Measurements from ENCODE around the gene SERTAD1.

Gene SERTAD1

GRCh38 chr19:40397568-40397906 lies 28.3 kb downstream of the SERTAD1 start:
- DNase-seq = no peak

GRCh38 chr19:40396886-40397567 lies 28.8 kb downstream of the SERTAD1 start:
- no peak for DNase-seq

GRCh38 chr19:40395956-40396355 lies 29.8 kb downstream of the SERTAD1 start:
- DNase-seq = no peak

GRCh38 chr19:40394816-40395210 lies 31.0 kb downstream of the SERTAD1 start:
- no peak for DNase-seq

GRCh38 chr19:40393894-40394815 lies 31.6 kb downstream of the SERTAD1 start:
- DNase-seq = no peak

- DNase-seq = no peak
Observed at GRCh38 chr19:40392894-40393517, 32.8 kb downstream of the SERTAD1 start.

GRCh38 chr19:40392123-40392522 lies 33.7 kb downstream of the SERTAD1 start:
- DNase-seq = no peak

- no peak for DNase-seq
Observed at GRCh38 chr19:40390084-40390742, 35.6 kb downstream of the SERTAD1 start, which contains the start of gene HIPK4. Gene HIPK4 (minus strand): TSS chr19:40390181. CDS start chr19:40389902, 279 bp downstream.

GRCh38 chr19:40389404-40390083 lies 36.2 kb downstream of the SERTAD1 start:
- DNase-seq = no peak

GRCh38 chr19:40388481-40388880 lies 37.3 kb downstream of the SERTAD1 start:
- DNase-seq = no peak

- DNase-seq = no peak
Observed at GRCh38 chr19:40387155-40387554, 38.6 kb downstream of the SERTAD1 start.

- no peak for DNase-seq
Observed at GRCh38 chr19:40383668-40384248, 42.0 kb downstream of the SERTAD1 start.

- DNase-seq = no peak
Observed at GRCh38 chr19:40381321-40381720, 44.5 kb downstream of the SERTAD1 start.

- no peak for DNase-seq
Observed at GRCh38 chr19:40380199-40381037, 45.4 kb downstream of the SERTAD1 start.

GRCh38 chr19:40379446-40380198 lies 46.2 kb downstream of the SERTAD1 start:
- DNase-seq = no peak

- DNase-seq = no peak
Observed at GRCh38 chr19:40378509-40378908, 47.3 kb downstream of the SERTAD1 start.

GRCh38 chr19:40377876-40378385 lies 47.9 kb downstream of the SERTAD1 start:
- no peak for DNase-seq

GRCh38 chr19:40376286-40376862 lies 49.4 kb downstream of the SERTAD1 start:
- DNase-seq = no peak

- DNase-seq = no peak
Observed at GRCh38 chr19:40374084-40374483, 51.7 kb downstream of the SERTAD1 start.

GRCh38 chr19:40371802-40372122 lies 54.0 kb downstream of the SERTAD1 start:
- no peak for DNase-seq

Data from activated effector memory CD4-positive, alpha-beta T cell treated with anti-CD3 and anti-CD28 coated beads, Interleukin-2, amount 50 U/mL, for 16 hours (primary cell).